ENCODE data around the gene ATP9A. TPM values are rescaled to one million over a fixed set of nuclear protein-coding genes. Genes with fewer than 3 reads are reported as not detected.

ATP9A gene
- total RNA-seq, 1 experiment from 2014 or later, result 31.3 TPM

- Histone ChIP-seq H4K20me1 (ENCODE audit: low read length) (no peaks in the 10 kb centered on the region), H3K4me2 (ENCODE audit: low read length) (no peak overlapping the region), H2AFZ (ENCODE audit: low read length) (no peak overlapping the region), H3K36me3 (ENCODE audit: low read depth, low read length) (0 out of 2 replicates have a peak, but pooled peaks cover 7% of the 10 kb centered on the region), H3F3A (ENCODE audit: low read length, unreplicated experiment) (no peaks in the 10 kb centered on the region), H3K9me2 (replicated peaks; ENCODE audit: low read length) (no peaks in the 10 kb centered on the region), H3K9me3 (ENCODE audit: low read length) (no peaks in the 10 kb centered on the region), H3K27me3 (ENCODE audit: low read length) (no peaks in the 10 kb centered on the region), H3K27ac (ENCODE audit: low read length) (no peak overlapping the region), H3K4me1 (ENCODE audit: insufficient read depth, low read length) (0 out of 2 replicates have a peak, but pooled peaks cover 3% of the 10 kb centered on the region), H3K9ac (ENCODE audit: low read length) (no peak overlapping the region), H3K4me3 (ENCODE audit: low read length) (no peak overlapping the region), H3K79me2 (ENCODE audit: low read length) (no peaks in the 10 kb centered on the region)
- POLR2A ChIA-PET (ENCODE audit: unreplicated experiment), result no interaction called here
- no TSS peak for BruUV-seq (replicated peaks)
- ATAC-seq (no peak), DNase-seq (no peak)
- TF ChIP-seq EZH2phosphoT487 (IDR thresholded peaks at IDR 0.05; ENCODE audit: borderline replicate concordance, low read length), result no peak
- TF ChIP-seq, protein P1, sequence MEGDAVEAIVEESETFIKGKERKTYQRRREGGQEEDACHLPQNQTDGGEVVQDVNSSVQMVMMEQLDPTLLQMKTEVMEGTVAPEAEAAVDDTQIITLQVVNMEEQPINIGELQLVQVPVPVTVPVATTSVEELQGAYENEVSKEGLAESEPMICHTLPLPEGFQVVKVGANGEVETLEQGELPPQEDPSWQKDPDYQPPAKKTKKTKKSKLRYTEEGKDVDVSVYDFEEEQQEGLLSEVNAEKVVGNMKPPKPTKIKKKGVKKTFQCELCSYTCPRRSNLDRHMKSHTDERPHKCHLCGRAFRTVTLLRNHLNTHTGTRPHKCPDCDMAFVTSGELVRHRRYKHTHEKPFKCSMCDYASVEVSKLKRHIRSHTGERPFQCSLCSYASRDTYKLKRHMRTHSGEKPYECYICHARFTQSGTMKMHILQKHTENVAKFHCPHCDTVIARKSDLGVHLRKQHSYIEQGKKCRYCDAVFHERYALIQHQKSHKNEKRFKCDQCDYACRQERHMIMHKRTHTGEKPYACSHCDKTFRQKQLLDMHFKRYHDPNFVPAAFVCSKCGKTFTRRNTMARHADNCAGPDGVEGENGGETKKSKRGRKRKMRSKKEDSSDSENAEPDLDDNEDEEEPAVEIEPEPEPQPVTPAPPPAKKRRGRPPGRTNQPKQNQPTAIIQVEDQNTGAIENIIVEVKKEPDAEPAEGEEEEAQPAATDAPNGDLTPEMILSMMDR (conservative IDR thresholded peaks at IDR 0.05; ENCODE audit: low read depth, low read length), result no peak
- TF ChIP-seq EZH2 (IDR thresholded peaks at IDR 0.05; ENCODE audit: low read length, unreplicated experiment), result no peak
- CTCF ChIA-PET, result no interaction called here
- intact Hi-C loops (cut with micrococcal nuclease), result no loop called here
Observed at GRCh38 chr20:51613580-51613979, 154.6 kb downstream of the ATP9A start.

- H3K27me3 ChIP-seq (ENCODE audit: low read length), result no peaks in the 10 kb centered on the region
- CTCF ChIA-PET, result no interaction called here
- H3F3A ChIP-seq (ENCODE audit: low read length, unreplicated experiment), result no peaks in the 10 kb centered on the region
- no peak for TF ChIP-seq EZH2 (IDR thresholded peaks at IDR 0.05; ENCODE audit: low read length, unreplicated experiment)
- TF ChIP-seq, protein P1 (conservative IDR thresholded peaks at IDR 0.05; ENCODE audit: low read depth, low read length), result no peak
- no peak for TF ChIP-seq EZH2phosphoT487 (IDR thresholded peaks at IDR 0.05; ENCODE audit: borderline replicate concordance, low read length)
- H3K9me2 ChIP-seq (replicated peaks; ENCODE audit: low read length), result no peaks in the 10 kb centered on the region
- no peak overlapping the region for H3K27ac ChIP-seq (ENCODE audit: low read length)
- POLR2A ChIA-PET (ENCODE audit: unreplicated experiment), result no interaction called here
- H3K79me2 ChIP-seq (ENCODE audit: low read length), result no peaks in the 10 kb centered on the region
- BruUV-seq (replicated peaks), result no TSS peak
- ATAC-seq, result no peak
- H3K9ac ChIP-seq (ENCODE audit: low read length), result no peak overlapping the region
- 0 out of 2 replicates have a peak, but pooled peaks cover 3% of the 10 kb centered on the region for H3K4me1 ChIP-seq (ENCODE audit: insufficient read depth, low read length)
- no peaks in the 10 kb centered on the region for H3K9me3 ChIP-seq (ENCODE audit: low read length)
- no peak overlapping the region for H3K4me3 ChIP-seq (ENCODE audit: low read length)
- H2AFZ ChIP-seq (ENCODE audit: low read length), result no peak overlapping the region
- no peaks in the 10 kb centered on the region for H4K20me1 ChIP-seq (ENCODE audit: low read length)
- DNase-seq, result no peak
- intact Hi-C loops (cut with micrococcal nuclease), result no loop called here
- H3K36me3 ChIP-seq (ENCODE audit: low read depth, low read length), result 0 out of 2 replicates have a peak, but pooled peaks cover 7% of the 10 kb centered on the region
- no peak overlapping the region for H3K4me2 ChIP-seq (ENCODE audit: low read length)
Observed at GRCh38 chr20:51612896-51613295, 155.3 kb downstream of the ATP9A start.

DNA sequence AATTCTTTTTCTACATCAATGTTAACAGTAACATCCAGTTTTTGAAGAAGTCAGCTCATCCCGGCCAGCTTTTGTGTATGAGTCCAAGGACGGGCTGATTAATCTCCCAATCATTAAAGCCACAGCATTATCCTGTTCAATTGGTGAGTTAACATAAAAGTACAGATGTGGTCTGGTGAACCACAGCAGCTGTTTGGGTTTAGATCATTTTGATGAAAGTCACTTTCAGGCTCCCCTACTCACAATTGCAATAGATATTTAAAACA is 156.6 kb downstream of the ATP9A start:
- CTCF ChIA-PET, result interaction anchor here (0.6 kb wide), 1 partner anchor 355 kb away, joined by 3 read pairs; no protein-coding TSS in a partner anchor
- Histone ChIP-seq H3F3A (ENCODE audit: low read length, unreplicated experiment) (no peaks in the 10 kb centered on the region), H3K4me3 (ENCODE audit: low read length) (no peak overlapping the region), H3K27ac (ENCODE audit: low read length) (no peak overlapping the region), H4K20me1 (ENCODE audit: low read length) (no peaks in the 10 kb centered on the region), H3K79me2 (ENCODE audit: low read length) (no peaks in the 10 kb centered on the region), H3K9me3 (ENCODE audit: low read length) (no peaks in the 10 kb centered on the region), H3K27me3 (ENCODE audit: low read length) (no peaks in the 10 kb centered on the region), H3K4me1 (ENCODE audit: insufficient read depth, low read length) (no peaks in the 10 kb centered on the region), H3K36me3 (ENCODE audit: low read depth, low read length) (0 out of 2 replicates have a peak, but pooled peaks cover 3% of the 10 kb centered on the region), H2AFZ (ENCODE audit: low read length) (no peak overlapping the region), H3K9ac (ENCODE audit: low read length) (no peak overlapping the region), H3K9me2 (replicated peaks; ENCODE audit: low read length) (no peaks in the 10 kb centered on the region), H3K4me2 (ENCODE audit: low read length) (no peak overlapping the region)
- TF ChIP-seq EZH2phosphoT487 (IDR thresholded peaks at IDR 0.05; ENCODE audit: borderline replicate concordance, low read length), result no peak
- no peak for TF ChIP-seq EZH2 (IDR thresholded peaks at IDR 0.05; ENCODE audit: low read length, unreplicated experiment)
- TF ChIP-seq, protein P1 (conservative IDR thresholded peaks at IDR 0.05; ENCODE audit: low read depth, low read length), result no peak
- no peak for DNase-seq
- ATAC-seq, result no peak
- intact Hi-C loops (cut with micrococcal nuclease), result no loop called here
- BruUV-seq (replicated peaks), result no TSS peak
- POLR2A ChIA-PET (ENCODE audit: unreplicated experiment), result no interaction called here

All from PC-3 (cell line).